Stimulated activated CD8-positive, alpha-beta memory T cell treated with anti-CD3 and anti-CD28 coated beads, Interleukin-4, amount 100 ng/mL, for 4 hours (primary cell): Measurements from ENCODE around the gene CXCR6.

Source experiments
- DNase-seq, 2 donors: peaks; one replicate each; pipeline ENCODE4 v3.0.0-alpha.2; 2020; ENCODE audit warnings: low read depth in 2 of 2, low spot score in 1 of 2

Gene CXCR6

DNA sequence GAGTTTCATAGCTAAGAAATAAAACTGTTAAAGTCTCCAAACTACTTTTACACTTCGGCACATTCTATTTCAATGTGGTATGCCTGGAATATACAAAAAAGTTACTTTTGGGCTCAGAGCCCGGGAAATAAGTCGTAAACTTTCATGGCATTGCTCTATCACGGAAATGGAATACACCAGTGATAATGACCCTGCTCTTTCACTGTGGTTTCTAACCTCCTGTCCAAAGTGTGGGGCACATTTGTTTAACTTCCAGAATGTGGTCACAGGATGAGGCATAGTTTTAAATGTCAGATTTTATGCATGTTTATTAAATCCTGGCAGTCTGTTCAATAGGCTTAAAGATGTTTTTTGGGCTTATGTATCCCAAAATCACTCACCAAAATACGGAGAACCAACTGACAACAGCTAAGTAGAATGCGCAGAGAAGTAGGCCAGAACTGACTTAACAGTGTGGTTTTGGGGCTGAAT is 5.1 kb downstream of the CXCR6 start:
- no peak for DNase-seq

DNA sequence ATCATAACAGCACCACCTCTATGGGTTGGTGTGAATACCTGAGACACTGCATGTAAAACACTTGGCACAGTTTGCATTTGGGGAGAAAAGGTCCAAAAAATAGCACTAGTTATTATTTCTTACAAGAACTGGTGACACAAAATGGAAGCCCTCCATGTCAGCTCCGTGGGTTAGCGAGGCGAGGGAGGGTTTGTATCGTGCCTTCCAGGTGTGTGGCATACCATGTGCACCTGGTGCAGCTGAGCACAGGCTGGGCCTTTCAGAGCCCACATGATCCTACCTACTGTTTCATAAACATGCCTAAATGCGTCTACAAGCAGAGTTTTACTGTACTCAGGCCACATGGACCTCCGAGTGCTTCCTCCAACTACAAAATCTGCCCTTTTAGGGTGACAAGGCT is 5.6 kb downstream of the CXCR6 start:
- no peak for DNase-seq

DNA sequence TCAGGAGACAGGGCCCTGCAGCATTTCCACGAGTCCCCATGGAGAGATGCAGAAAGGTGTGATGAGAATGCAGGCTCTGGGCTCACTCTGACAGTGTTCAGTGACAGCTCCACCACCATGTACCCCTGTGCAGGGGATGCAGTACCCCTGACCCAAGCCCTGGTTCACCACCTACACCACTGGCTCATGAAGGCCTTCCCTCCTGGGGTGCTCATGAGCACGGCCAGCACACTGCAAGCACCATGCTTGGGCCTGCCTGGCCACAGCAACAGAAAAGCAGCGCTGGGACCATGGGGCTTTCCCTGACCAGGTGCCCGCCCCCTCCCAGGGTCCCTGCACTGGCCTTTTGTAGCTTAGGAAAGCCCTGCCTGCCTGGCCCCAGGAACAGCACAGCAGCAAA is 6.2 kb downstream of the CXCR6 start:
- DNase-seq: no peak

DNA sequence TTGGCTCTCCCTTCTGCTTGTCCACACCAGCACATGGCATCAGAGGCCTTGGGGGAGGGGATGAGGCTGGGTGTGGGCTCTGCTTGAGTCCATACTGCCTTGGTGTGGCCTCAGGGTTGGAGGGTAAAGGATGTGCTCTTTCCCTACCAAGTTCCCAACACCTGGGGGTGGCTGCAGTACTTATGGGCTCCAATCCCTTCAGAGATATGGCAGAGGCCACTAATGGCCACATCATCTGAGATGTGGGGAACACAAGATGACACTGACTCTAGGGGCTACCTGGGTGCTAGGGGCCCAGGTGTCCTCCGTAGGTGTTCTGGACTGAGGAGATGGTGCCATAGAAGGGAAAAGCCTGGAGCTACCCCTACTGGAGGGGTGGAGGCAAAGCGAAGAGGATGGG is 6.9 kb downstream of the CXCR6 start:
- no peak for DNase-seq

DNA sequence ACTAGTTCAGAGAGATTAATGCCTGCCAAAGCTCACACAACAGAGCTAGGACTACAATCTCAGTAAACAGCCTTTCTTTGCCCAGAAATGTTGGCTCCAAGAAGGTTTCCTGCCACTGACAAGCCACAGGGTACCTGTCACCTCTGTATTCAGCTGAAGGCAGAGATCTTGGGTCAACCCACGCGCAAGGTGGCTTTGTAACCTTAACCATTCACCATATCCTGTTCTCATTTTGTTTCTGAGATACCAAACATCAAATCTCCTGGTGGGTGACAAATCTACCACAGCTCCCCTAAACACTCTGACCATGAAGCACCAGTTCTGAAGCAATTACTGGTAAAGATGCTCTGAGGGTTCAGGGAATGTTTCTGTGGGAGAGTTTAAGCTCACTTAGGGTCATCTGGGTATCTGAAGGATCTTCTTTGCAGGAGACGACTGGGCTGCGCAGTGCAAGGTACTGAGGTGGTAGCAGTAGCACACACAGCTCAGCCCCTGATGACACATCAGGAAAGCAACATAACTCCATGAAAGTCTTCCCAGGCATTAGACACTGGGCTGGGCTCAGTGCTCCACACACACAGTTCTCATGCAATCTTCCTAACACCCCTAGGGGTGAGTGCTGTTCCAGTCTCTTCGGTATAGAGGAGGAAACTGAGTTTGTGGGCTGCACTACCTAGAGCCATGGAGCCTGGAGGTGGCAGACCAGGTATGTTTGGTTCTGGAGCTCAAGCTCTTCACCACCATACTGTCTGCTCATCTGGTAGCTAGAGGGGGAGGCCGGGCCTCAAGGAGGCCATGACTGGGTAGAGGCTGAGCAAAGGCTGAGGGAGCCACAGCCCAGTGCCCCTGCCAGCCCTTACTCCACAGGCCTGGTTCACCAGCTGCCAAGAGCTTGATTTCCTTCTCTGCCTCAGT is 7.7 kb downstream of the CXCR6 start:
- DNase-seq: peak; percentile 15 to 43

DNA sequence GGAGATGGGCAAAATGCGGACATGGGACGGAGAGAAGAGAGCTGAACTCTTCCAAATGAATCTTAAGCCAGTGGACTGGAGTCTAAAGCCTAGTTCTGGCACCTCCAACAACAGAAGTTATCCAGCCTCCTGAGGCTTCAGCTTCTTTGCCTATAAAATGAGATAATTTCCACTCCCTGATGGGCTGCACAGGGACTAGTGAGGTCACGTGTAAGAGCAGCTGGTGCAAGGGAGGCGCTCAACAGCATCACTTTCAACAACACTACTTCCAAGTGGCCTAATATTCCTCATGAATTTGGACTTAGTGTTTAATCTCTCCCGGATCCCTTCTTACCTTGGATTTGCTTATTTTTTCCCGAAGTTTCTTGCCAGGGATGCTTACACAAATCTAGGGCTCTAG is 8.7 kb downstream of the CXCR6 start:
- no peak for DNase-seq

DNA sequence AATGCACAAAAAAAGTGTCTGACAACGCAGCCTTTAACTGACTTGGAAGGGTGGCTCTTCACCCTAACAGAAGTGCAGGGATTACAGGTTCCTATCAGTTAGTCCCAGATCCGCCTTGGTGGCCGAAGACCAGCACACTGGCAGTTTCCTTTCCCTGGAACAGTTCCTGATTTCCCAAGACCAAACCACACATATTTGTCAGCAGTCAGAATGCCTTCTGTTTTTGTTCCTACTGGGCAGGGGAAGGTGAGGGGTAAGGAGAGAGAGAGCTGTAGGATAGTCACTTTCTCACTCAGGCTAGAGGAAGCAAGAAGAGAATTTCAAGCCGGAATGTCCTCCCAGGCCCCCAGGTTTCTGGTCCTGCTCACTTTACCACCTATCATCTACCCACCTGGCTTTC is 9.2 kb downstream of the CXCR6 start:
- no peak for DNase-seq

DNA sequence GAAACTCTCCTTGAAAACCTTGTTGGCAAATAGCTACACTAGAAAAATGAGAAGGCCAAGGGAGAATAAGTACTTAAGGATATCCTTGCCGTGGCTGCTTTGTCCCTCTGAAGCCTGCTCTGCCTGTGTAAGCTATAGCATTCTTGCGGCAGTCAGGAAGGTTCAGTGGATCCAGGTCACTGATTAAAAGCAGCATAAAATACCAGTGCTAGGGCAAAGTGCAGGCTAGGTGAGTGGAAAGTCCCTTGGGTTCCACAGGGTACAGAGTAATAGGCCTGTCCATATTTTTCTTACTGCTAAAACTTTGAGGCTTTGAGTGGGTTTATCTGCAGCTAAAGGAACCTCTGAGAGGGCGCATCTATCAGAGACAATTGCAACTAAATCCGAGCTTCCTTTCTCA is 10.3 kb downstream of the CXCR6 start:
- DNase-seq: no peak

DNA sequence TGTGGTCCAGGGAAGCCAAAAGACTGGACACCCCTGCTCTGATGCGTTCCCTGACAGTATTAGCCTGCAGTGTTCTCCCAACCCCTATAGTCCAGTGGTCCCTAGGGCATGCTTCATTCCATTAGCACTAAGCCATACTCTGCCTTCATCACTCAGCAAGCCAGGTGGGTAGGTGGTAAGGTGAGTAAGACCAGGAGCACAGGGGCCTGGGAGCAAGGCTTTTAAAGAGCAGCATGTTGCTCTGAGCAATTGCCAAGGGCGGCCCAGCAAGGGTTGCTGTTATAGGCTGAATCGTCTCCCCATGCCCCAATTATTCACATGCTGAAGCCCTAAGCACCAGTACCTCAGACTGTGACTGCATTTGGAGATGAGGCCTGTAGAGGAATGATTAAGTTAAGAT is 11.0 kb downstream of the CXCR6 start:
- no peak for DNase-seq

DNA sequence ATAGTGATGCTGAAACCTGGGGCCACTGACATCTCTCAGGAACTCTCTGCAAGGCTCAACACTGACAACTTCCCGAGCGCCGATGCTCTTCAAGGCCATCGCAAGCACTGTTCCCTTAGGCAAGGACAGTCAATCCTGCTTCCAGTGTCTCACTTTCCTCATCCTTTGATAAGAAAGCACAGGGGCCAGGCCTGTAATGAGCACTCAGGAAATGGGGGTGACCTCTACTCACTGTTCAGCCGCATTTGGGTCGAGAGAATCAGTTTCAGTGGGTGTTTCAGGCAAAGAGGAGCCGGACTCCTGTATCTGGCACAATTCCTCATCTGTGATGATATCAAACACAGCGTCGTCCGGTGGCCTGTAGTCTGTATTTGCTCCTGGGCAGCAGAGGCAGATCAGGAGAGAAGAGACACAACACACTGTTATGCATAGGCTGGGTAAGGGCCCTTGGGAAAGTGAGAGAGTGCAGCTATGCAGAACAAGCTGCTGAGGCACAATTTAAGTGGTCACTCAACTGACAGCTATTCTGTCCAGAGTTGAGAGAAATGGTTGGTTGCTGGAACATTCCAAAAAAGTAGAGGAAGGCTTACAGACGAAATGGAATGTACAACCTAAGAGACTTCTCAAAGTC is 11.9 kb downstream of the CXCR6 start:
- DNase-seq: no peak

DNA sequence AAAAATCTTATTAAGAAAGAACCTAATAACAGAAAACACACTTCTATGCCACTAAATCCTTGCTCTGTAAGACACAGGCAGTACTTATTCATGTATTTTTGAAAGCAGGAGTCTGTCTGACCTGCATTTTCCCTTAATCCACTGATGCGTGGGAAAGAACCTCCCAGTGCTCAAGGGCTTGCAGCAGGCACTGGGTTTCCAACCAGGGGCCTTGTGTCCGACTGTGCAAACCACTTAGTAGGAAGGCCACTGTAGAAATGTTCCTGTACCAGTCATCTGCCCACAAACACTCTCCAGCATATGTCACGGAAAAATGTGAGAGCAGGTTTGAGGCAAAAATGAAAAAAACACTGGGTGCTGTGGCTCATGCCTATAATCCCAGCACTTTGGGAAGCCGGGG is 12.4 kb downstream of the CXCR6 start:
- DNase-seq: no peak

DNA sequence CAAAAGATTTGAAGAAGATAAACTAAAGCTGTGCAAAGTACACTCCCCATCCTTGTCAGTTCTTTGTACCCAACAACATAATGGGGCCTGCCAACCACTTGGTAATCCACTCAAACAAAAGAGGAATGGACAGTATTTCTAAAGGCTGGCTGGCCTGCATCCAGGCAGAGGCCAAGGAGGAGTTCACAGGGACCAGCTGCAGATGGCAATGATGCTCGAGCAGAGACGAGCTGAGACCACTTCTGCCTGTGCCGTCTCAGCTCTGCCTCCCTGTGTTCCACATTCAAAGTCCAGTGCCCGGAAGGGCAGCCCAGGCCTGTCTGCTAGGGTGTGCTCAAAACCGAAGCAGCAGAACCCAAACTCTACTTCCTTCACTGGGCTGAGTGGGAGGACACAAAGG is 14.3 kb downstream of the CXCR6 start:
- no peak for DNase-seq

DNA sequence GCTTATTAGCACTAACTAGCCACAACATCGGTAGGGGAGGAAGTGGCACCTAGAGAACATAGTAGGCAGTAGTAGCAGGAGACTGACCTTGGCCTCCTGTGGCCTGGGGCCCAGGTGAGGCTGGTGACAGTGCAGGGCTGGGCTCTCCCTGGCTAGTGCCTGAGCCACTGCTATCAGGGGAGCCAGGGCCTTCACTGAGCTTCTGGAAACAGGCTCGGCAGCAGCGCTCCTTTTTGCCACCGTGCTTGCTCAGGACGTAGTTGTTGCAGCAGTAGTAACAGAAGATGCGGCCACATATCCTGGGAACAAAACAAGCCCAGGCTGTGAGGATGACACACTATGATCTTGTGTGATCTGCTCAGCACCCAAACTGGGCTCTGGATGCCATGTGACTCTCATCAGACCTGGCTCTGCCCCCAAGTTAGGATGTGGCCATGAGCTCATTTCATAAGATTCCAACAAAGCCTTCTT is 15.1 kb downstream of the CXCR6 start:
- DNase-seq: no peak

DNA sequence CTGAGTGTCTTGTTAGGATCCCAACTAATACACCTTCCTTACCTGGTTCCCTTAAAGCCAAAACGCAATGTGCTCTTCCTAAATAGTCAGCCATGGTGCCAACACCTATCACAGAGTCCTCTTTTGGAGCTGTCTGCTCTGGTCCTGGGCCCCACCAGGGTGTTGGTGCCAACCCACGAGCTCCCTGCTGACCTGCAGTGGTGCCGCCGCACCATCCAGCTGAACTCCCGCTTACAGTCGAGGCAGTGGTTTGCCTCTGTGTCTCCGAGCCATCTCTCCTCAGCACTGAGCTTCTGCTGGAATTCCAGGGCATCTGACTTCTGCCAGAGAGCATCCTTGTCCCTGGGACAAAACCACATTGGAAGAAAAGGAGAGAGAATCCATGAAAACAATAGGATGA is 15.9 kb downstream of the CXCR6 start:
- no peak for DNase-seq

DNA sequence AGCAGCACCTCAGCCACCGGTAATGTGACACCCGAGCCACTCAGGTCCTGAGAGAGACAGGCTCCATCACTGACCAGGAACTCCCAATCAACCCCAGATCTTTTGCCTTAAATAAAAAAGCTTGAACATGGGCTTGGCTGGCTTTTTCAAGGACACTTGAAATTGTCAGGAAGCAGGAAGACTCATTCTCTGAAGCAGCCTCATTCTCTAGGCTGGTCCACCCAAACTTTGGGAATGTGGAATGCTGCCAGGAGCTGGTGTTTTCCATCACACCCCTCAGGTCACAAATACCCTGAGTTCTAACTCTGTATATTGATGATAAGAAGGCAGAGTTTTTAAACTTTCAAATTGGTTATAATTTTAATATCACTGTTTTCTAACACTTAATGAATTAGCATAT is 17.0 kb downstream of the CXCR6 start:
- no peak for DNase-seq

DNA sequence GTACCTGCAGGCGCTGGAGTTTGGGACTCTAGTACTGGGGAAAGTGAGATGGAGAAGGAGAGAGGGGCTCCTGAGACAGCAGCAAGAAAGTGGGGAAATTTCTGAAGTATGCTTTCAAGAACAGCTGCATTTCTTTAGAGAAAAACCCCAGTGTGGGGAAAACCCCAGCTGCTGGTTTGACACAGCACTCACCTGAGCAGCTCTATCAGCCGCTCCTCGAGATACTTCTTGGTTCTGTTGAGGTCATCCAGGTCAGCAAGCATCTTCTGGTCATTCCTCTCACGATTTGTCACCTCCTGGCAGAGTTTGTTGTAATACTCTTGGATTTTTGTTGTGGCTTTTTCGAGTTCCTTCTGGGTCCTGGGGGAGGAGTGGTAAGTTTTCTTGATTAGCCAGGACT is 18.8 kb downstream of the CXCR6 start:
- no peak for DNase-seq

DNA sequence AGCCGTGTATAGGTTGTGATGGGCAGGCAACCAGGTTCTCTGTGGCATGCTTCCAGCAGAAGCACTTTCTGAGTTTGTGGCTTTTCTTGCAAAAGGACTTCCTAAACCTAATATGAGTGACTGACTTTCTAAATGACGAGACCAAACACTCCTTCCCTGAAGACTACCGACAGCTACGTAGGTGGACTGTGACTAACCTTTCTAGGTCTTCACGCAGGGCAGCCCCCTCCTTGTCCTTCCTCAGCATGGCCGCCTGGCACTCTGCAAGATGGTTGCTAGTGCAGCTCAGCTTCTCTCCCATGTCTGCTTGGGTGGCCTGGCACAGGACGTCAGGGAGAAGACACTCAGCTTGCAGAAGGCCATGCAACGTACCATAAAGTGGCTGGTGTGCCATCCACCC is 20.9 kb downstream of the CXCR6 start:
- DNase-seq: no peak

DNA sequence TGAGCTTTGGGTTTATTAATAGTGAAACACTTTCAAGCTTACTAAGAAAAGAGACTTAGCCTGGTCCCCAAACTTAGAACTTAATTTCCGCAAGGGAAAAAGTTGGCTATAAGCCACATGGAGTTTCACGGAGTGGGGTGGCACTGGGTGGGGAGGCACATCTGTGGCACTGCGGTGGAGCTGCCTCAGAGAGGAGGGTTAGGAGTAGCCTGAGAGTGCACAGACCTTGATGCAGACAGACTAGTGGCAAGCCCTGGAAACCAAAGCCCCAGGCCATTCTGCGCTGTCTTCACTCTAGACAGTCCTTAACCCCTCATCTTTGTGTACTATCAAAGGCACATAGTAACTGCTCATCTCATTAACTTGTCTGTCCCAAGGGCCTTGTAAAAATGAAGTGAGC is 22.0 kb downstream of the CXCR6 start:
- no peak for DNase-seq

DNA sequence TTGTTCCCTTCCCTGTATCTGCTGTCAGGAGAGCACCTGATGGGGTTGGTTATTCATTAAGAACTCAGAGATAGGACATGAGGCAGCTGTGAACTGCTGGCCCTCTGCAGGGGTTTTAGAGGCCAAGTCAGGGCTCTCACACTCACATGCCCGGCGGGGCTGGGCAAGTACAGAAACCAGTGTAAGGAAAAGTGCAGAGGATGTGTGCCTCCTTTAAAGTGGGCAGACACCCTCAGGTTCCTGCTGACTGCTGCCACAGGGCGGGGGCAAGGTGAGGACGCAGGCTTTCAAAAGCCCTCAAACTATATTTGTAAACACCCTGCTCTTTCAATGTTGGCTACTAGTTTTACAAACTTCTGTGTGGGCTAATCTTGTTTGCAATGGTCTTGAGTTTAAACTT is 22.4 kb downstream of the CXCR6 start:
- DNase-seq: no peak

DNA sequence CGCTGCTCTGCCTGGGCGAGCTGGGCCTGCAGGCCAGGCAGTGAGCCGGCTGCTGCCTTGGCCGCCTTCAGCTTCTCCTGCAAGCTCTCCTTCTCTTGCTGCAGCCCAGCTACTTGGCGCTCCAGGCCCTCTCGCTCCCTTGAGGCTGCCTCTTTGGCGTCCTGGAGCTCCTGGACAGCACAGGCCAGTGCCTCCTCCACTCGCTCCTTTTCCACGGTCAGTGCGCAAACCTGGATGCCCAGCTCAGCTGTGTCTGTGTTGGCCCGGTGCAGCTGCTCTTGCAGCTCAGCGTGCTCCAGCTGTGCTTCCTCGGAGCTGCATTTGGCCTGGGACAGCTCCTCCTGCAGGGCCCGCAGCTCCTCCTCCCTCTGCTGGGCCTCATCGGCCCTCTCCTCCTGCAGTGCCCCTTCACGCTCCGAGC is 23.1 kb downstream of the CXCR6 start:
- no peak for DNase-seq

DNA sequence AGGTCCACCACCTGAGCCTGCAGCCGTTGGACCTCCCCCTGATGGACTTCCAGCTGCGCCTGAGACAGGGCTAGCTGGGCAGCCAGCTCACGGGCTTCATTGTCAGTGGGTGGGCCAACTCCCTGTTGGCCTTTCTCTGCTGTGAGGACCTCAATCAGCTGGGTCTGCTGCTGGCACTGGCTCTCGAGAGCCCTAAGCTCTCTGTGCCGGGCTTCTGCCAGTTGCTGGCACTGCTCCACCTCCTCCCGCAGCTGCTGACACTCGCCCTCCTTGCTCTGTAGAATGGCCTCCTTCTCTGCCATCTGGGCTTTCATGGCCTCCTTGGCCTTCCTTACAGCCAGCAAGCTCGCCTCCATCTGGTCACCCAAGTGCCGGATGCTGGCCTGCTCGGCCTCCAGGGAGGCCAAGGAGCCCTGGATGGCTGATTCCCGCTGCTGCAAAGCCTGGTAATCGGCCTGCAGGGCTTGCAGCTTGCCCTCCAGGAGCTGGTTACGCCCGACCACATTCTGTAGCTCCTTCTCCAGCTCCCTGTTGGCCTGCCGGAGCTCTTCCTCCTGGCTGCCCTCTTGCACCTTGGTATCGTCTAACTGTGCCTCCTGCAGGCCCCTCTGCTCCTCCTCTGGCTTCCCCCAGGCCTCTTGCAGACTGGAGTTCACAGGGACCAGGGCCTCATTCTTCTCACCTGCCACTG is 23.8 kb downstream of the CXCR6 start:
- DNase-seq: no peak

DNA sequence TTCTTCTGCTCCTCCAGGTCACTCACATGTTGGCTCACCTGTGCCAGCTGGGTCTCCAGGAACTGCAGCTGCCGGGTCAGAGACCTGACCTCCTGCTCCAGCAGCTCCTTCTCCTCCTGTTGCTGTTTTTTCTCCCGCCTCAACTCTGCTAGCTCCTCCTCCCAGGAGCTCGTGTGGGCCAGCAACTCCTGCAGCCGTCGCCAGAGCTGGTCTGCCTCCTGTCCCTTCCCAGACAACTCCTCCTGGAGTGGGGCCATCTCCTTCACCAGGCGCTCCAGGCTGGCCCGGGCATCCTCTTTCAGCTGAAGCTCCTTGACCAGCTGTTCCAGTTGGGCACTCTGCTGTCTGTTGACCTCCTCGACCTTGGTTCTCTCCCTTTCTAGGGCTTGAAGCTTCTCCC is 24.5 kb downstream of the CXCR6 start:
- DNase-seq: no peak
